GM18870 (cell line): ENCODE results near the gene MRGPRF.
"Not testable (repeated sequence)": the region's sequence is repeated elsewhere in the genome, so short reads cannot be mapped to it uniquely, and the experiment has no call there.

ENCODE experiments used
- ATAC-seq: cut with Tn5 transposase; IDR thresholded peaks from one replicate; pipeline ENCODE4 v1.9.1; 2021; ENCODE audit warnings: moderate library complexity; ENCODE audit not compliant: unreplicated experiment

MRGPRF gene

GRCh38 chr11:68989936-68990606 is 23.0 kb downstream of the MRGPRF start:
- no peak for ATAC-seq

- no peak for ATAC-seq
These were observed 24.6 kb downstream of the MRGPRF start for GRCh38 chr11:68988491-68988890.

- no peak for ATAC-seq
These were observed 25.8 kb downstream of the MRGPRF start for GRCh38 chr11:68987211-68987610.

- ATAC-seq = no peak
These were observed 29.2 kb downstream of the MRGPRF start for GRCh38 chr11:68983801-68984200.

GRCh38 chr11:68982134-68982533 is 30.9 kb downstream of the MRGPRF start:
- no peak for ATAC-seq

- ATAC-seq = no peak
These were observed 32.3 kb downstream of the MRGPRF start, which contains the start of gene MRGPRD for GRCh38 chr11:68980776-68981065. TSS of gene MRGPRD (minus strand) at chr11:68980986. CDS start at chr11:68980986, 0 bp downstream.

- no peak for ATAC-seq
These were observed 32.9 kb downstream of the MRGPRF start for GRCh38 chr11:68979931-68980775.

- no peak for ATAC-seq
These were observed 34.0 kb downstream of the MRGPRF start for GRCh38 chr11:68978931-68979594.

- no peak for ATAC-seq
These were observed 34.5 kb downstream of the MRGPRF start for GRCh38 chr11:68978626-68978930.

GRCh38 chr11:68977781-68978625 is 35.0 kb downstream of the MRGPRF start:
- ATAC-seq = no peak

GRCh38 chr11:68976563-68976962 is 36.5 kb downstream of the MRGPRF start:
- no peak for ATAC-seq

GRCh38 chr11:68976095-68976494 is 37.0 kb downstream of the MRGPRF start:
- no peak for ATAC-seq

GRCh38 chr11:68974421-68975194 is 38.4 kb downstream of the MRGPRF start:
- no peak for ATAC-seq

GRCh38 chr11:68973706-68974105 is 39.3 kb downstream of the MRGPRF start:
- ATAC-seq = not testable (repeated sequence)

GRCh38 chr11:68973219-68973618 is 39.8 kb downstream of the MRGPRF start:
- no peak for ATAC-seq

GRCh38 chr11:68970921-68971636 is 42.0 kb downstream of the MRGPRF start:
- ATAC-seq = no peak

- ATAC-seq = no peak
These were observed 43.7 kb downstream of the MRGPRF start for GRCh38 chr11:68969386-68969785.

GRCh38 chr11:68968306-68969250 is 44.5 kb downstream of the MRGPRF start:
- ATAC-seq = no peak
